ENCODE data around the gene RGS19. TPM values are rescaled to one million over a fixed set of nuclear protein-coding genes. Genes with fewer than 3 reads are reported as not detected.
"Not testable (repeated sequence)": the region's sequence is repeated elsewhere in the genome, so short reads cannot be mapped to it uniquely, and the experiment has no call there.

The RGS19 gene
- total RNA-seq, 1 donor from 2014 or later, result 18.7 TPM

DNA sequence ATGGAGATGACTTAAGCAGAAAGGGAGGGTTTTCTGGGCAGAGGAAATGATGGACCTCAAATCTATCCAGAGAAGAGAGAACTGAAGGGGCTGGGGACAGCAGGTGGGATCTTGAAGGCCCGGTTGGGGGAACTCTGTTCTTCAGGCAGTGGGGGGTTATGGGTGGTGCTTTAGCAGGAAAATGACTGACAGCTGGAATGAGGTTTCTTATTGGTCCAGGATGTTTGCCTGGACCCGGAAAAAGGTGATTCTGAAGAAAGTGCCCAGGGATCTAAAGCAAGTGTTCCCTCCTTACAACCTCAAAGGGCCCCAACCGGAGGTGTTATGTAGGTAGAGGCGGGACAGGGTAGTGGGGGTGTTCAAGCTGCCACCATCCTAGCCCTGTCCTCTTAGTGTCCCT is 16.1 kb upstream of the RGS19 start:
- DNase-seq (ENCODE audit: low read depth in 2 of 2), result no peak

- no peak for DNase-seq (ENCODE audit: low read depth in 2 of 2)
Observed at GRCh38 chr20:64093013-64093503, 13.7 kb upstream of the RGS19 start.

GRCh38 chr20:64092258-64093012 is 13.1 kb upstream of the RGS19 start:
- no peak for DNase-seq (ENCODE audit: low read depth in 2 of 2)

DNA sequence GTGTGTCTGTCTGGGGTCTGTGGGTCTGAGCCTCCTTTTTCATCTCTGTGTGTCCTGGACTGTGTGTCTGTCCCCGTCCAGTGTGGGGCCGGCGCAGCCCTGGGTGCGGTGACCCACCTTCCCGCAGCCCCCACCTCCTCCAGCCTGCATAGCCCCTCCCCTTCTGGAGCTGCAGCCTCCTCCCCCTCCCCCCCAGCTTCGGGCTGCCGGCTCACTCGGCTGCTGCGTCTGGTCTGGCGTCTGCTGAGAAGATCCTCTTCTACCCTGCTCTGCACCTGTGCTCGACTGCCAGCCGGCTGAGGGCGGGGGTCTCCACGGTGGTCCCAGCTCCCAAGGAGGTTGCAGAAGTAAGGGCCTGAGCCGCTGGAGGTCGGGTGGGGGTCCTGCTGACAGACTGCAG is 12.5 kb upstream of the RGS19 start:
- no peak for DNase-seq (ENCODE audit: low read depth in 2 of 2)

GRCh38 chr20:64091340-64091739 is 12.0 kb upstream of the RGS19 start:
- DNase-seq (ENCODE audit: low read depth in 2 of 2), result no peak

DNA sequence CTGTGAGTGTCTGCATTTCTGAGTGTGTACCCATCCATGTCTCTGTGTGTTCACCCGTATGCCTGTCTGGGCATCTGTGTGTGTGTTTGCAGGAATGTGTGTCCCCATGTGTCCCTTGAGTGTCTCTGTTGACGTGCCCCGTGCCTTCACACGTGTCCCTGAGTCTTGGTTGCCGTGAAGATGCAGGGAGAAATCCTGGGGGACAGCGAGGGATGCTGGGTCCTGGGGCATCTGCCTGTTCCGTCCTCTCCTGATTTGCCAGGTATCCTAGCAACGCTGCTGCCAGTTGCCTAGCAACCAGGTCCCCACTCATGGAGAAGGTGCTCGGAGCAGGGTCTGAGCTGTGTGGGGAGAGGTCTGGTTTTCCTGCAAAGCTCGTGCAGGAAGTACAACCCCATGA is 10.8 kb upstream of the RGS19 start:
- DNase-seq (ENCODE audit: low read depth in 2 of 2), result no peak

- DNase-seq (ENCODE audit: low read depth in 2 of 2), result not testable (repeated sequence)
Observed at GRCh38 chr20:64088586-64088985, 9.3 kb upstream of the RGS19 start.

DNA sequence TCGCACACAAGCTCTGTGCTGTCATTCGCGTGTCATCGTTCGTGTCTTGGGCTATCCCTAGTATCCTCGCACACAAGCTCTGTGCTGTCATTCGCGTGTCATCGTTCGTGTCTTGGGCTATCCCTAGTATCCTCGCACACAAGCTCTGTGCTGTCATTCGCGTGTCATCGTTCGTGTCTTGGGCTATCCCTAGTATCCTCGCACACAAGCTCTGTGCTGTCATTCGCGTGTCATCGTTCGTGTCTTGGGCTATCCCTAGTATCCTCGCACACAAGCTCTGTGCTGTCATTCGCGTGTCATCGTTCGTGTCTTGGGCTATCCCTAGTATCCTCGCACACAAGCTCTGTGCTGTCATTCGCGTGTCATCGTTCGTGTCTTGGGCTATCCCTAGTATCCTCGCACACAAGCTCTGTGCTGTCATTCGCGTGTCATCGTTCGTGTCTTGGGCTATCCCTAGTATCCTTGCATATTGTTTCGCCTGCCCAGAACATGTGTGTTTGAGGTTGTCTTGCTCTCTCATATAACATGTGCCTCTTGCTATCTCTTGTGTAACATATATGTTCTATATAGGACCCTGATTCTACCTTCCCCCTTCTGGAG is 8.0 kb upstream of the RGS19 start:
- not testable (repeated sequence) for DNase-seq (ENCODE audit: low read depth in 2 of 2)

- DNase-seq (ENCODE audit: low read depth in 2 of 2), result no peak
Observed at GRCh38 chr20:64086801-64087200, 7.5 kb upstream of the RGS19 start.

GRCh38 chr20:64084685-64085152 is 5.4 kb upstream of the RGS19 start:
- DNase-seq (ENCODE audit: low read depth in 2 of 2), result no peak

DNA sequence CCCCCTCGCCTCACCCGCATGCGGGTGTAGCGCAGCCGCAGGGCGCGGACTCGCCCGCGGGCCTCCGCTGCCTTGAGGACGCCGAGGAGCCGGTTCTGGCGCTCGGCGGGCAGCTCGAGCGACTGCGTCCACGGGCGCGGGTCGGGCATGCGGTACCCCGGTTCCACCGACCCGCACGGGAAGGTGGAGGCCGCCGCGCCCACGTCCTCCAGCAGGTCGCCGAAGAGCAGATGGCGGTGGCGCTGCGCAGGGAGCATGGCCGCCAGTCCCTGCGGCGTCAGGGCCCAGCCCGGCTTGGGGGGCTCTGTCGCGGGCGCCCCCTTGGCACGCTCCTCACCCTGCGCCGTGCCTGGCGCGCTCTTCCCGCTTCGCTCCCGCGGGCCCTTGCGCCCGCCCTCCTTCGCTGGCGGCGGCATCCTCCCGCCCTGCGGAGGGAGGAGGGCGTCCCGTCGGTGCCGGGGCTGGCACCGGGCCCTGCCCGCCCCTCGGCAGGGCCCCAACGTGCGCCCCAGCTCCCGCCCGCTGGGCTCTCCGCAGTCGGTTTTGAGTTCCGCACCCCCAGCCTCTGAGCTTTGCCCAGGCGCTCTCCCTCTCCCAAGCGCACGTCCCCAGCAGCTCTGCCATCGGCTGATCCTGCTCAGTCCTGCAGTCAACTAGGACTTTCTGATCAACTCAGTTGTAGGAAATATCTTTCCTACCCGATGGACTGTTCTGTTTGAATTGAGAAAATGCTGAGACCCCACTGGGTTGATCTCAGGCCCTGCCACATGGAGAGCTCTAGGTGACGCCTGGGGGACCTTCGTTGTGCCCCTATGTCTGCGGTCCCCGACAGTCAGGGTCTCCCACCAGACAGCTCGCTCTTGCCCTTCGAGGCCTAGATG is 4.7 kb upstream of the RGS19 start, which contains the start of gene LKAAEAR1:
Gene LKAAEAR1, minus strand, starts transcription at position 595 of the 881 bp plus-strand sequence. Its CDS starts 179 bp downstream, at position 416.
- DNase-seq (ENCODE audit: low read depth in 2 of 2), result no peak

DNA sequence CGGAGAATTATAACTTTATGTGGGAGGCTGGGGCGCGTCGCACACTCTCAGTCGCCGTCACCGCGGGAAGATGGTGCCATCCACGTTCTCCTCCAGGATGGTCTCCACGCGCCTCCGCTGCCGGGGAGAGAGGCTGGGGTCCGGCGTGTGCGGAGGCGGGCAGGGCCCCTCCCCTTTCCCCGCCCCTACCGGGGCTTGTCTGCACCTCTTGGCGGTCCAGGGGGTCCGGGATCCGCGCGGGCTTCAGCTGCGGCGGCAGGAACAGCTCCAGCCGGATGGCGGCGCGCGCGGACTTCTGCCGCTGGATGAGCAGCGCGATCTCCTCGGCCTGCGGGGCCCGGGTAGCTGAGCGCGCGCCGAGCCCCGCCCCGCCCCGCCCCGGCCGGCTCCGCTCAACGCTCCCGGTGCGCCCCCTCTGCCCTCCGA is 4.1 kb upstream of the RGS19 start:
- peak; percentile 77 to 89 for DNase-seq (ENCODE audit: low read depth in 2 of 2)

- DNase-seq (ENCODE audit: low read depth in 2 of 2), result no peak
Observed at GRCh38 chr20:64082820-64083377, 3.6 kb upstream of the RGS19 start.

- no peak for DNase-seq (ENCODE audit: low read depth in 2 of 2)
Observed at GRCh38 chr20:64082126-64082731, 2.9 kb upstream of the RGS19 start.

DNA sequence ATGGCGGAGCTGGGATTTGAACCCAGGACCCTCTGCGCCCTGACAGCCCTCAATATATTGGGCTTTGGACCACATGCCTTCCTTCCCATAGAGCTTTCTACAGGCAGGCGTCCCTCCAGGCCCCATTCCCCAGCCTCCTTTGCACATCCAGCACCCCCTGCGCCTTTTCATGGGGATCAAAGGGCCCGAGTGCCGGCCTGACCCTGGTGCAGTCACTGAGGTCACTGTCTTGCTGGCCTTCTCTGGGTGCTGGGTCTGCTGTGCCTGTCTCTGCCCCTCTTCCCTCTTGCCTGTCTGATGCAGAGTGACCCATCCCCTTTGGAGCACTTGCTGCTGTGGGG is 2.3 kb upstream of the RGS19 start:
- DNase-seq (ENCODE audit: low read depth in 2 of 2), result no peak

DNA sequence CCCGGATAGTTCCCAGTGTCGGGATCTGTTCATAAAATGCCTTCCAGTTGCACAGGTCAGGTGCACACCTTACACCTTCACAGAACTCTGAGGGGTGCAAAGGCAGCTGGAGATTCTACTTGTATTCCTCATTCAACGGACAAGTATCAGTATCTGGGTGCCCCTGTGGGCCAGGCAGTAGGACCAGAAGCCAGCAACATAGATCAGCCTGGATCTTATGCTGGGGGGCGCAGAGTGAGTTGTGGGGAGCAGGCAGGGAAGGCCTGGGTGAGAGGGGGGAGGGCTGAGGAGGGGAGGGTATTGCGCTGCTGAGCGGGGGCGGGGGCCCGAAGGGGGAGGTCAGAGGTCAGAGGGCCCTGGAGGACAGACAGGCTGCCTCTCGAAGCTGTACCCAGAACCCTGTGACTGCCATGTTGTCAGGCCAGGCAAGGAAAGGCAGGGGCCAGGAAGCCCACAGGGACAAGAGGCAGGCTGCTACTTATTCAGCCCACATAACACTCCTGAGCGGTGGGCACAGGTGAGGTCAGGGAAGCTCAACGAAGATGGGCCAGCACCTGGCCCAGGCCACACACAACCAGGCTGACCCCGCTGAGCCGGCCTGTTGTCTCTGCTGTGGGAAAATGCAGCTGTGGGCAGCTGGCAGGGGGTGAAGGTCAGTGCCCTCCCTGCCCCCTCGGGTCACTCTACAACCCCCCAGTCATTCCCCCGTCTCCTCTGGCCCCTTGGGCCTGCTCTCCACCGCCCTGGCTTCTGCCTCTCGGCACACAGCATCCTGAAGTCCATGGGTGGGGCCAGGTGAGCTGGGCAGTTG is 1.7 kb upstream of the RGS19 start:
- DNase-seq (ENCODE audit: low read depth in 2 of 2), result no peak

GRCh38 chr20:64080013-64080812 is 895 bp upstream of the RGS19 start, which contains the start of gene OPRL1:
OPRL1 (plus strand) TSS chr20:64080082; CDS start chr20:64092721, 12,639 bp downstream.
- DNase-seq (ENCODE audit: low read depth in 2 of 2), result peak; percentile 26 to 39

- no peak for DNase-seq (ENCODE audit: low read depth in 2 of 2)
Observed at GRCh38 chr20:64078934-64079272, 415 bp downstream of the RGS19 start.

- DNase-seq (ENCODE audit: low read depth in 2 of 2), result no peak
Observed at GRCh38 chr20:64077876-64078551, 1.3 kb downstream of the RGS19 start.
